T-cell (primary cell): ENCODE results near the gene LMOD2. TPM values are rescaled to one million over a fixed set of nuclear protein-coding genes. Genes with fewer than 3 reads are reported as not detected.

ENCODE experiments used
- ATAC-seq, 4 experiments: fragments of 200-7000 bp in 3 of 4; fragments of 150-1000 bp in 1 of 4; cut with Tn5 transposase; replicated peaks in 1 of 4; 1 replicate in 3 of 4; 2 replicates in 1 of 4; pipeline ENCODE4 v1.10.0; 2021; ENCODE audit warnings: moderate library complexity in 3 of 4, mild to moderate bottlenecking in 2 of 4, moderate number of reproducible peaks in 1 of 4
- CTCF ChIA-PET, 2 donors: fragments of 300-600 bp; sonication (Branson Sonifier 250); formaldehyde crosslinking; loops; one replicate each; lab custom pipeline; 2022; ENCODE audit warnings: antibody characterized with exemption in 2 of 2; lab: Charles Lee
- POLR2A ChIA-PET, 2 donors: fragments of 300-600 bp; sonication (Branson Sonifier 250); formaldehyde crosslinking; loops; one replicate each; lab custom pipeline; 2022; ENCODE audit warnings: antibody characterized with exemption in 2 of 2; lab: Charles Lee
- DNase-seq, 35 experiments: peaks; one replicate each; pipeline versions ENCODE4 v3.0.0 to v3.0.0-alpha.2; 2013 to 2023
- H3K27ac ChIP-seq: one replicate; pipeline ENCODE4 v1.5.1; 2013; ENCODE audit warnings: low read length
- H3K27me3 ChIP-seq, 2 experiments: replicated peaks in 1 of 2; 1 replicate in 1 of 2; 2 replicates in 1 of 2; pipeline versions ENCODE4 v1.6.1 to v1.7.0; 2013; ENCODE audit warnings: low read length in 1 of 2, mixed read lengths in 1 of 2; ENCODE audit not compliant: control insufficient read depth in 2 of 2, insufficient read depth in 2 of 2; ENCODE audit errors: extremely low read depth in 1 of 2
- H3K36me3 ChIP-seq, 2 donors: 1 replicate in 1 of 2; 2 replicates in 1 of 2; pipeline versions ENCODE4 v1.6.1 to v1.7.0; 2013; ENCODE audit warnings: low read length in 1 of 2; ENCODE audit not compliant: control insufficient read depth in 2 of 2, insufficient read depth in 1 of 2; ENCODE audit errors: extremely low read depth in 1 of 2
- H3K4me1 ChIP-seq, 2 experiments: 1 replicate in 1 of 2; 2 replicates in 1 of 2; pipeline versions ENCODE4 v1.6.1 to v1.7.0; 2013; ENCODE audit warnings: low read length in 2 of 2, mixed read lengths in 1 of 2; ENCODE audit not compliant: insufficient read depth in 2 of 2, control insufficient read depth in 1 of 2; ENCODE audit errors: extremely low read depth in 1 of 2
- H3K4me3 ChIP-seq, 2 donors: 1 replicate in 1 of 2; 2 replicates in 1 of 2; pipeline versions ENCODE4 v1.5.1 to v1.7.0; 2013; ENCODE audit warnings: mild to moderate bottlenecking in 2 of 2, low read length in 1 of 2, moderate library complexity in 1 of 2; ENCODE audit not compliant: control insufficient read depth in 1 of 2; ENCODE audit errors: extremely low read depth in 1 of 2
- H3K9me3 ChIP-seq: 2 replicates; pipeline ENCODE4 v1.7.0; 2013
- H3K27ac Mint-ChIP-seq, 2 donors: one replicate each; pipeline ENCODE4 v1.8.0; 2020 to 2021; ENCODE audit warnings: mild to moderate bottlenecking in 2 of 2, mixed read lengths in 2 of 2
- H3K27me3 Mint-ChIP-seq, 2 donors: one replicate each; pipeline ENCODE4 v1.8.0; 2021 to 2022; ENCODE audit warnings: mixed read lengths in 2 of 2
- H3K36me3 Mint-ChIP-seq: one replicate; pipeline ENCODE4 v1.8.0; 2021; ENCODE audit warnings: mixed read lengths
- H3K4me1 Mint-ChIP-seq, 3 donors: one replicate each; pipeline ENCODE4 v1.8.0; 2020 to 2022; ENCODE audit warnings: mixed read lengths in 3 of 3, mild to moderate bottlenecking in 1 of 3
- H3K4me3 Mint-ChIP-seq, 3 donors: one replicate each; pipeline ENCODE4 v1.8.0; 2020 to 2022; ENCODE audit warnings: mild to moderate bottlenecking in 3 of 3, mixed read lengths in 3 of 3, moderate library complexity in 3 of 3
- H3K9me3 Mint-ChIP-seq, 3 donors: one replicate each; pipeline ENCODE4 v1.8.0; 2020 to 2022; ENCODE audit warnings: mixed read lengths in 3 of 3
- WGBS: methylation state at CpG from one replicate; pipeline ENCODE4 v1.1.5; 2013; ENCODE audit warnings: missing lambda C conversion rate; ENCODE audit not compliant: insufficient coverage; 5-methylcytosine and 5-hydroxymethylcytosine counted together
- total RNA-seq, 35 experiments: library from RNA in 6 of 35; stranded (reverse) in 6 of 35; fragments of 120-200 nt in 1 of 35; gene quantifications; one replicate each; pipeline versions ENCODE4 v1.2.1 to v1.2.4 and lab custom pipeline; 2013 to 2026

The LMOD2 gene
- total RNA-seq, 5 donors from 2014 or later (not counting 1 experiment from before 2014, with no cell fraction given), result not detected

GRCh38 chr7:123669485-123669884 lies 13.8 kb downstream of the LMOD2 start:
- peaks cover 0 to under 1% of the 10 kb centered on the region in 2 experiments for H3K27me3 ChIP-seq
- H3K36me3 Mint-ChIP-seq, result no peaks in the 10 kb centered on the region
- no peaks in the 10 kb centered on the region for H3K4me1 ChIP-seq
- no peak overlapping the region for H3K27ac ChIP-seq
- ChIA-PET CTCF (no interaction called here), POLR2A (no interaction called here)
- no peaks in the 10 kb centered on the region for H3K9me3 ChIP-seq
- H3K4me3 Mint-ChIP-seq, result no peak overlapping the region
- ATAC-seq, result no peak
- no peaks in the 10 kb centered on the region for H3K36me3 ChIP-seq
- 96% methylated on average over 6 of the region's 7 CpGs for WGBS
- H3K27me3 Mint-ChIP-seq, result peaks cover 0 to 1% of the 10 kb centered on the region in 2 donors
- H3K4me3 ChIP-seq, result no peak overlapping the region
- no peak overlapping the region for H3K27ac Mint-ChIP-seq
- no peaks in the 10 kb centered on the region for H3K4me1 Mint-ChIP-seq
- no peaks in the 10 kb centered on the region for H3K9me3 Mint-ChIP-seq
- no peak for DNase-seq

- Mint-ChIP-seq H3K4me1 (no peaks in the 10 kb centered on the region), H3K36me3 (no peaks in the 10 kb centered on the region), H3K4me3 (no peak overlapping the region), H3K9me3 (no peaks in the 10 kb centered on the region), H3K27me3 (no peaks in the 10 kb centered on the region), H3K27ac (no peak overlapping the region)
- Histone ChIP-seq H3K27ac (no peak overlapping the region), H3K27me3 (no peaks in the 10 kb centered on the region), H3K36me3 (no peaks in the 10 kb centered on the region), H3K9me3 (no peaks in the 10 kb centered on the region), H3K4me1 (no peaks in the 10 kb centered on the region), H3K4me3 (no peak overlapping the region)
- ChIA-PET POLR2A (no interaction called here), CTCF (no interaction called here)
- ATAC-seq, result no peak
- no peak for DNase-seq
- WGBS, result 94% methylated on average over 2 of the region's 5 CpGs
Observed at GRCh38 chr7:123673137-123673732, 17.6 kb downstream of the LMOD2 start.

GRCh38 chr7:123673752-123674398 lies 18.2 kb downstream of the LMOD2 start:
- Mint-ChIP-seq H3K4me3 (no peak overlapping the region), H3K9me3 (no peaks in the 10 kb centered on the region), H3K36me3 (no peaks in the 10 kb centered on the region), H3K27me3 (no peaks in the 10 kb centered on the region), H3K4me1 (no peaks in the 10 kb centered on the region), H3K27ac (no peak overlapping the region)
- CTCF ChIA-PET, result no interaction called here
- DNase-seq (no peak), ATAC-seq (no peak)
- H3K4me1 ChIP-seq, result no peaks in the 10 kb centered on the region
- no peaks in the 10 kb centered on the region for H3K36me3 ChIP-seq
- H3K27ac ChIP-seq, result no peak overlapping the region
- no peaks in the 10 kb centered on the region for H3K27me3 ChIP-seq
- H3K9me3 ChIP-seq, result no peaks in the 10 kb centered on the region
- 100% methylated on average over 2 of the region's 3 CpGs for WGBS
- no peak overlapping the region for H3K4me3 ChIP-seq
- POLR2A ChIA-PET, result no interaction called here

GRCh38 chr7:123674399-123675180 lies 18.9 kb downstream of the LMOD2 start:
- CTCF ChIA-PET, result interaction anchor here in 1 of 2 donors (0.5 to 0.6 kb wide), 2 partner anchors 21 to 110 kb away, joined by 3 to 6 read pairs; no protein-coding TSS in a partner anchor

GRCh38 chr7:123675181-123675473 lies 19.5 kb downstream of the LMOD2 start:
- ChIA-PET POLR2A (no interaction called here), CTCF (no interaction called here)
- Mint-ChIP-seq H3K4me1 (no peaks in the 10 kb centered on the region), H3K27me3 (no peaks in the 10 kb centered on the region), H3K27ac (no peak overlapping the region), H3K36me3 (no peaks in the 10 kb centered on the region), H3K4me3 (no peak overlapping the region), H3K9me3 (no peaks in the 10 kb centered on the region)
- Histone ChIP-seq H3K36me3 (peaks cover 0 to 3% of the 10 kb centered on the region in 2 donors), H3K9me3 (no peaks in the 10 kb centered on the region), H3K27me3 (no peaks in the 10 kb centered on the region), H3K4me1 (no peaks in the 10 kb centered on the region), H3K4me3 (no peak overlapping the region), H3K27ac (no peak overlapping the region)
- no peak for DNase-seq
- ATAC-seq, result no peak

More at GRCh38 chr7:123674399-123675180, 18.9 kb downstream of the LMOD2 start:
- Mint-ChIP-seq H3K9me3 (no peaks in the 10 kb centered on the region), H3K4me3 (no peak overlapping the region), H3K27me3 (no peaks in the 10 kb centered on the region), H3K27ac (no peak overlapping the region), H3K4me1 (no peaks in the 10 kb centered on the region), H3K36me3 (no peaks in the 10 kb centered on the region)
- Histone ChIP-seq H3K4me1 (no peaks in the 10 kb centered on the region), H3K27me3 (no peaks in the 10 kb centered on the region), H3K27ac (no peak overlapping the region), H3K9me3 (no peaks in the 10 kb centered on the region), H3K4me3 (no peak overlapping the region), H3K36me3 (peaks cover 0 to under 1% of the 10 kb centered on the region in 2 donors)
- POLR2A ChIA-PET, result no interaction called here
- 100% methylated on average over 1 of the region's 2 CpGs for WGBS
- ATAC-seq (no peak), DNase-seq (no peak)

GRCh38 chr7:123677061-123677715 lies 21.5 kb downstream of the LMOD2 start:
- Histone ChIP-seq H3K27me3 (no peaks in the 10 kb centered on the region), H3K4me3 (no peak overlapping the region), H3K27ac (no peak overlapping the region), H3K36me3 (peaks cover 0 to 6% of the 10 kb centered on the region in 2 donors), H3K4me1 (no peaks in the 10 kb centered on the region), H3K9me3 (no peaks in the 10 kb centered on the region)
- no CpG with 5 or more reads among the region's 2 CpGs for WGBS
- H3K9me3 Mint-ChIP-seq, result no peaks in the 10 kb centered on the region
- H3K4me1 Mint-ChIP-seq, result no peaks in the 10 kb centered on the region
- ATAC-seq (no peak), DNase-seq (no peak)
- H3K27me3 Mint-ChIP-seq, result no peaks in the 10 kb centered on the region
- H3K4me3 Mint-ChIP-seq, result no peak overlapping the region
- H3K36me3 Mint-ChIP-seq, result peaks cover 5% of the 10 kb centered on the region
- CTCF ChIA-PET, result interaction anchor here in 1 of 2 donors (0.6 kb wide), 1 partner anchor 56 kb away, joined by 4 read pairs; no protein-coding TSS in a partner anchor
- POLR2A ChIA-PET, result no interaction called here
- no peak overlapping the region for H3K27ac Mint-ChIP-seq
